Peyer's patch (tissue), 4 donors: ENCODE data around the gene PCNP.

Source experiments
- POLR2A ChIP-seq, 2 donors: fragments of 450-650 bp; IDR thresholded peaks; one replicate each; pipeline ENCODE4 v1.5.1; 2017; ENCODE audit warnings: antibody characterized with exemption in 2 of 2, mild to moderate bottlenecking in 2 of 2, moderate library complexity in 2 of 2
- TF ChIP-seq, protein P1 (sequence below), 6 experiments: fragments of 450-650 bp in 4 of 6; fragments of 200-600 bp in 2 of 6; sonication (generic) in 1 of 6; IDR thresholded peaks; one replicate each; pipeline ENCODE4 v1.5.1; 2017 to 2019; ENCODE audit warnings: antibody characterized with exemption in 6 of 6, mild to moderate bottlenecking in 3 of 6, moderate library complexity in 1 of 6

DNA sequence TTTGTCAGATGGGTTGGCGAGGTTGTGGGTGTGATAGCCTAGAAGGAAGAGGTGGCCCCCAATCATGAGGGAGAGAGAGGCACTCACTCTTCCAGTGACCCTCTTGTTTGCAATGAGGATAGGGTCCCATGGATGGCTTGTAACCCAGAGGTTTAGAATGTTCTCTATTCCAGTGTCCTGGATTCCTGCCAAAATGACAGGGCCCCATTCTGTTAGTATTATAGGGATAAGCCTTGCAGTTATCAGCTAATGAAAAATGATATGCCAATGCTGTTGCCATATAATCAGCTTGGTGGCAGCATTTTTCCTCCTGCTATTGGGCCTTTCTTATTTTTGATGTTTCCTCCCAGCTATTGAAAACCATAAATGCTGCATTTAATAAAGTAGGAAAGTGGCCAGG, 37.7 kb upstream of the PCNP start:
- TF ChIP-seq, protein P1, sequence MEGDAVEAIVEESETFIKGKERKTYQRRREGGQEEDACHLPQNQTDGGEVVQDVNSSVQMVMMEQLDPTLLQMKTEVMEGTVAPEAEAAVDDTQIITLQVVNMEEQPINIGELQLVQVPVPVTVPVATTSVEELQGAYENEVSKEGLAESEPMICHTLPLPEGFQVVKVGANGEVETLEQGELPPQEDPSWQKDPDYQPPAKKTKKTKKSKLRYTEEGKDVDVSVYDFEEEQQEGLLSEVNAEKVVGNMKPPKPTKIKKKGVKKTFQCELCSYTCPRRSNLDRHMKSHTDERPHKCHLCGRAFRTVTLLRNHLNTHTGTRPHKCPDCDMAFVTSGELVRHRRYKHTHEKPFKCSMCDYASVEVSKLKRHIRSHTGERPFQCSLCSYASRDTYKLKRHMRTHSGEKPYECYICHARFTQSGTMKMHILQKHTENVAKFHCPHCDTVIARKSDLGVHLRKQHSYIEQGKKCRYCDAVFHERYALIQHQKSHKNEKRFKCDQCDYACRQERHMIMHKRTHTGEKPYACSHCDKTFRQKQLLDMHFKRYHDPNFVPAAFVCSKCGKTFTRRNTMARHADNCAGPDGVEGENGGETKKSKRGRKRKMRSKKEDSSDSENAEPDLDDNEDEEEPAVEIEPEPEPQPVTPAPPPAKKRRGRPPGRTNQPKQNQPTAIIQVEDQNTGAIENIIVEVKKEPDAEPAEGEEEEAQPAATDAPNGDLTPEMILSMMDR (IDR thresholded peaks at IDR 0.05): no peak
- TF ChIP-seq POLR2A (IDR thresholded peaks at IDR 0.05): no peak
